Heart left ventricle (tissue), 16 donors: ENCODE measurements around the gene INPP4B. TPM values are rescaled to one million over a fixed set of nuclear protein-coding genes. Genes with fewer than 3 reads are reported as not detected.

Experiments used
- ATAC-seq, 4 donors: fragments of 200-7000 bp; cut with Tn5 transposase; one replicate each; pipeline ENCODE4 v1.9.1; 2020 to 2022; ENCODE audit warnings: moderate library complexity in 4 of 4, mild to moderate bottlenecking in 3 of 4, moderate number of reproducible peaks in 1 of 4
- DNase-seq, 5 donors: peaks; one replicate each; pipeline ENCODE4 v3.0.0-alpha.2; 2020
- H3K27ac ChIP-seq, 12 donors: fragments of 200-600 bp; sonication (generic) in 4 of 12; one replicate each; pipeline versions ENCODE4 v1.5.0 to v1.8.0; 2016 to 2022; ENCODE audit warnings: mild to moderate bottlenecking in 2 of 12
- H3K27me3 ChIP-seq, 9 donors: fragments of 200-600 bp; sonication (generic) in 2 of 9; one replicate each; pipeline versions ENCODE4 v1.5.1 to v1.8.0; 2016 to 2022; ENCODE audit warnings: mild to moderate bottlenecking in 3 of 9
- H3K36me3 ChIP-seq, 9 donors: fragments of 200-600 bp; sonication (generic) in 2 of 9; one replicate each; pipeline versions ENCODE4 v1.5.0 to v1.8.0; 2018 to 2022; ENCODE audit warnings: mild to moderate bottlenecking in 2 of 9
- H3K4me1 ChIP-seq, 12 donors: fragments of 200-600 bp; sonication (generic) in 4 of 12; one replicate each; pipeline versions ENCODE4 v1.5.0 to v1.8.0; 2016 to 2022; ENCODE audit warnings: mild to moderate bottlenecking in 3 of 12
- H3K4me3 ChIP-seq, 12 donors: fragments of 200-600 bp; sonication (generic) in 4 of 12; one replicate each; pipeline versions ENCODE4 v1.5.0 to v1.8.0; 2017 to 2022; ENCODE audit warnings: mild to moderate bottlenecking in 9 of 12, moderate library complexity in 4 of 12
- H3K9me3 ChIP-seq, 12 donors: fragments of 200-600 bp; sonication (generic) in 4 of 12; one replicate each; pipeline versions ENCODE4 v1.5.0 to v1.8.0; 2016 to 2022; ENCODE audit warnings: mild to moderate bottlenecking in 1 of 12
- CTCF ChIP-seq, 12 donors: fragments of 200-600 bp; sonication (generic) in 4 of 12; IDR thresholded peaks; one replicate each; pipeline versions ENCODE4 v1.5.0 to v1.8.0; 2018 to 2022; ENCODE audit warnings: antibody characterized with exemption in 12 of 12, mild to moderate bottlenecking in 5 of 12
- POLR2A ChIP-seq, 2 donors: fragments of 450-650 bp; IDR thresholded peaks; one replicate each; pipeline ENCODE4 v1.6.1; 2017; ENCODE audit warnings: antibody characterized with exemption in 2 of 2, mild to moderate bottlenecking in 2 of 2, moderate library complexity in 2 of 2
- WGBS, 4 donors: extraction: QIAGEN DNeasy Blood & Tissue Kit in 2 of 4; methylation state at CpG; one replicate each; pipeline versions ENCODE4 v1.1.5 to v1.1.7; 2013 to 2018; 5-methylcytosine and 5-hydroxymethylcytosine counted together
- intact Hi-C, 10 donors: fragments of 100-400 bp; cut with DNase I; formaldehyde crosslinking; loops; one replicate each; pipeline versions ENCODE4 v1.11.1 to v1.14.2; 2022
- polyA plus RNA-seq, 2 donors: library from polyadenylated mRNA; stranded (reverse); fragments of 200-250 nt; gene quantifications; one replicate each; pipeline ENCODE4 v1.2.3, GENCODE V29; 2013
- total RNA-seq, 9 donors: library from RNA; depleted of rRNA in 2 of 9; stranded (reverse); fragments of >200 nt in 2 of 9; fragmentation: NEBNext Ultra II Directional in 3 of 9; extraction: Animal tissue kit (Norgen Biotek cat#: 25700) in 3 of 9; gene quantifications; one replicate each; pipeline versions ENCODE4 v1.1.0 to v1.2.4, GENCODE V29; 2016 to 2023
- donor health status: ischemic (EF 13 %, LVEDD 7.1; RV severe dilation, severe dysfunction).
- donor health status: healthy with polysubstance abuse.
- donor health status: DM: no; HTN: yes; CAD: no.
- donor health status: DM: no; HTN: no; CAD: no.
- donor health status: ischemic (EF 25% LVEDD 6.9; RV normal size, moderate dysfunction).
- donor health status: ischemic (EF 25% LVEDD 5.7; RV mildly dilated, moderate dysfunction).
- donor health status: healthy.
- donor health status: DM: yes; HTN: yes; CAD: no.
- donor health status: ischemic (EF 35%, LVEDD 5.7; RV mildly dilated, moderate dysfunction).
- donor health status: nonischemic (EF 11% LVEDD 7.7; RV severe dilation, severe dysfunction).
- donor health status: DM: yes; HTN: yes; CAD: no.
- donor health status: PGD.
- donor health status: ischemic (EF 29% LVEDD 5.4; RV normal size, mild dysfunction).
- donor health status: nonischemic (EF 23%, LVEDD 6.1; RV moderate dilation, normal function).

INPP4B gene
- total and polyA plus RNA-seq, 11 donors, result 5.5 to 128 (median 39.1) TPM

DNA sequence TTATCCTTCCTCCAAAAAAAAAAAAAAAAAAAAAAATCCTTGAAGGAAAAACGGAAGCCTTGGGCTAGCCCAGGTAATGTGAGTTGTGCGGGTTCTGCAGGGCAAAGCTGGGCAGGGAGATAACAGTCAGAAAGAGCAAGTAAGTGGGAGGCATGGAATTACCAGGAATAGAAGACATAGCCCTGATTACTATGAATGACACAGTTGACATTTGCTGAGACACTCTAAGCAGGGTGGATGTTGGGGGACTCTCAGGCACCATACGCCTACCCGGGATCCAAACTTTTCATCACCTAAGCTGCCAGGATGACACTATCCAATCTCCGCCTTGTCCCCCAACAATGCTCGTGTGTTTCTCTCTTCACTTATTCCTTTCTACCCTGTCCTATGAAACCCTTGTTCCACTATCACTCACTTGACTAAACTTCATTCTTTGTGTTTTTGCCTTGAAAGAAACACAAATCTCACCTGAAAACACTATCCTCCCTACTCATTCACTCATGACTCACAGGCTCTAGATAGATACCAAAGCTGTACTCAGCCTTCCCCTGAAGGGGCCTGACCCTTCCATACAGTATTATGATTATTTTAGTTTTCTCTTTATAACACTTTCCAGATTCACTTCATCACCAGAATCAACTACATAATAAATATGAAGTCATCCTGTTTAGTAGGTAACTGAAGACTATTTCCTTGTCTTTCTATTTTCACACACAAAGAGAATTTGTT is 158.4 kb downstream of the INPP4B start:
- intact Hi-C loops, result no loop called here
- H3K4me1 ChIP-seq, result peaks cover 0 to 23% (median 0%) of the 10 kb centered on the region in 12 donors
- no peaks in the 10 kb centered on the region for H3K27me3 ChIP-seq
- no peak overlapping the region for H3K4me3 ChIP-seq
- ATAC-seq, result peak in 3 of 4 donors; percentile 59 to 89 (median 67)
- H3K36me3 ChIP-seq, result no peaks in the 10 kb centered on the region
- WGBS, 4 donors, result 53 to 65% (median 59%) methylated on average over 6 of the region's 6 CpGs
- peak overlapping the region in 3 of 12 donors; percentile 11 to 39 (median 26) for H3K27ac ChIP-seq
- DNase-seq, result no peak
- TF ChIP-seq POLR2A (IDR thresholded peaks at IDR 0.05), result no peak
- no peak for TF ChIP-seq CTCF (IDR thresholded peaks at IDR 0.05)
- H3K9me3 ChIP-seq, result no peaks in the 10 kb centered on the region

GRCh38 chr4:142686081-142686480 is 160.0 kb downstream of the INPP4B start:
- H3K27ac ChIP-seq, result no peak overlapping the region
- H3K4me1 ChIP-seq, result peaks cover 0 to 17% (median 2%) of the 10 kb centered on the region in 12 donors
- H3K27me3 ChIP-seq, result no peaks in the 10 kb centered on the region
- no peaks in the 10 kb centered on the region for H3K36me3 ChIP-seq
- H3K4me3 ChIP-seq, result no peak overlapping the region
- intact Hi-C loops, result no loop called here
- 52 to 88% (median 82%) methylated on average over 1 of the region's 1 CpG for WGBS, 4 donors
- H3K9me3 ChIP-seq, result no peaks in the 10 kb centered on the region
- ATAC-seq (no peak), DNase-seq (no peak)
- TF ChIP-seq CTCF (IDR thresholded peaks at IDR 0.05), result no peak
- no peak for TF ChIP-seq POLR2A (IDR thresholded peaks at IDR 0.05)

GRCh38 chr4:142683997-142684396 is 162.1 kb downstream of the INPP4B start:
- no peaks in the 10 kb centered on the region for H3K27me3 ChIP-seq
- no peak overlapping the region for H3K27ac ChIP-seq
- H3K9me3 ChIP-seq, result no peaks in the 10 kb centered on the region
- H3K4me1 ChIP-seq, result peaks cover 0 to 28% (median 0%) of the 10 kb centered on the region in 12 donors
- ATAC-seq (no peak), DNase-seq (no peak)
- no peak for TF ChIP-seq CTCF (IDR thresholded peaks at IDR 0.05)
- TF ChIP-seq POLR2A (IDR thresholded peaks at IDR 0.05), result no peak
- no peak overlapping the region for H3K4me3 ChIP-seq
- no peaks in the 10 kb centered on the region for H3K36me3 ChIP-seq
- intact Hi-C loops, result no loop called here
- WGBS, 4 donors, result 91 to 94% (median 92%) methylated on average over 3 of the region's 3 CpGs

- Histone ChIP-seq H3K9me3 (no peaks in the 10 kb centered on the region), H3K27ac (no peak overlapping the region), H3K4me3 (no peak overlapping the region), H3K36me3 (no peaks in the 10 kb centered on the region), H3K4me1 (peaks cover 0 to 28% (median 0%) of the 10 kb centered on the region in 12 donors), H3K27me3 (no peaks in the 10 kb centered on the region)
- DNase-seq (no peak), ATAC-seq (no peak)
- intact Hi-C loops, result no loop called here
- no peak for TF ChIP-seq CTCF (IDR thresholded peaks at IDR 0.05)
- no peak for TF ChIP-seq POLR2A (IDR thresholded peaks at IDR 0.05)
- WGBS, 4 donors, result 89 to 97% (median 95%) methylated on average over 2 of the region's 2 CpGs
Measured at GRCh38 chr4:142683503-142683902, 162.6 kb downstream of the INPP4B start.
